AG09319 (cell line): ENCODE results near the gene POP7.

Experiments
- DNase-seq: peaks from one replicate; pipeline ENCODE4 v3.0.0-alpha.2; 2010; ENCODE audit warnings: low read depth; ENCODE audit errors: extremely low read depth
- TF ChIP-seq, protein P1 (sequence below): IDR thresholded peaks from 2 replicates; pipeline ENCODE4 v1.5.1; 2011; ENCODE audit warnings: low read depth, mild to moderate bottlenecking, inconsistent platforms, low read length, moderate library complexity

Gene POP7

DNA sequence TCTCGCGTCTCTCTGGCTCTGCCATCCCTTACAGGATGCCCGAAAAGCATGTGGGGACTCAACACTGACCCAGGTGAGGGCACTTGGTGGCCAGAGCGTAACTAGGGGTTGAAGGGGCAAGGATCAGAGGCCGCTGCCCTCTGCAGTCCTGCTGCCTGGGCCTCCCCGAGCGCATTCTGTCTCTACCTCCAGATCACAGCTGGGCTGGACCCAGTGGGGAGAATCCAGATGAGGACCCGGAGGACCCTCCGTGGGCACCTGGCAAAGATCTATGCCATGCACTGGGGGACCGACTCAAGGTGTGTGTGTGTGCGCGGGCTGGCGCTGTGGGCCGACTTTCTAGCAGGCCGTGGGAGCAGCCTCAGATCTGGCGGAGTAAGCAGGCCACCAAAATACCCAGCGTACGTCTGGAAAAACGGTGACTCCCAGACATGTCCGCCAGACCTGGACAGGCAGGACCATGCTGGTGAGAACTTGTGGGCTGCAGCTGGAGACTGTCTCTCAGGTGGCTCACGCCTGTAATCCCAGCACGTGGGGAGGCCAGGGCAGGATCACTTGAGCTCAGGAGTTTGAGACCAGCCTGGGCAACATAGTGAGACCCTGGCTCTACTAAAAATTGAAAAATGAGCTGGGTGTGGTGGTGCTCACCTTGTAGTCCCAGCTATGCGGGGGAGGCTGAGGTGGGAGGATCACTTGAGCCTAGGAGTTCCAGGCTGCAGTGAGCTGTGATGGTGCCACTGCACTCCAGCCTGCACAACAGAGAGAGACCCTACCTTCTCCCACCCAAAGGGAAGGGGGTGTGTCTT lies 29.2 kb upstream of the POP7 start:
- TF ChIP-seq, protein P1, sequence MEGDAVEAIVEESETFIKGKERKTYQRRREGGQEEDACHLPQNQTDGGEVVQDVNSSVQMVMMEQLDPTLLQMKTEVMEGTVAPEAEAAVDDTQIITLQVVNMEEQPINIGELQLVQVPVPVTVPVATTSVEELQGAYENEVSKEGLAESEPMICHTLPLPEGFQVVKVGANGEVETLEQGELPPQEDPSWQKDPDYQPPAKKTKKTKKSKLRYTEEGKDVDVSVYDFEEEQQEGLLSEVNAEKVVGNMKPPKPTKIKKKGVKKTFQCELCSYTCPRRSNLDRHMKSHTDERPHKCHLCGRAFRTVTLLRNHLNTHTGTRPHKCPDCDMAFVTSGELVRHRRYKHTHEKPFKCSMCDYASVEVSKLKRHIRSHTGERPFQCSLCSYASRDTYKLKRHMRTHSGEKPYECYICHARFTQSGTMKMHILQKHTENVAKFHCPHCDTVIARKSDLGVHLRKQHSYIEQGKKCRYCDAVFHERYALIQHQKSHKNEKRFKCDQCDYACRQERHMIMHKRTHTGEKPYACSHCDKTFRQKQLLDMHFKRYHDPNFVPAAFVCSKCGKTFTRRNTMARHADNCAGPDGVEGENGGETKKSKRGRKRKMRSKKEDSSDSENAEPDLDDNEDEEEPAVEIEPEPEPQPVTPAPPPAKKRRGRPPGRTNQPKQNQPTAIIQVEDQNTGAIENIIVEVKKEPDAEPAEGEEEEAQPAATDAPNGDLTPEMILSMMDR = no peak
- no peak for DNase-seq

DNA sequence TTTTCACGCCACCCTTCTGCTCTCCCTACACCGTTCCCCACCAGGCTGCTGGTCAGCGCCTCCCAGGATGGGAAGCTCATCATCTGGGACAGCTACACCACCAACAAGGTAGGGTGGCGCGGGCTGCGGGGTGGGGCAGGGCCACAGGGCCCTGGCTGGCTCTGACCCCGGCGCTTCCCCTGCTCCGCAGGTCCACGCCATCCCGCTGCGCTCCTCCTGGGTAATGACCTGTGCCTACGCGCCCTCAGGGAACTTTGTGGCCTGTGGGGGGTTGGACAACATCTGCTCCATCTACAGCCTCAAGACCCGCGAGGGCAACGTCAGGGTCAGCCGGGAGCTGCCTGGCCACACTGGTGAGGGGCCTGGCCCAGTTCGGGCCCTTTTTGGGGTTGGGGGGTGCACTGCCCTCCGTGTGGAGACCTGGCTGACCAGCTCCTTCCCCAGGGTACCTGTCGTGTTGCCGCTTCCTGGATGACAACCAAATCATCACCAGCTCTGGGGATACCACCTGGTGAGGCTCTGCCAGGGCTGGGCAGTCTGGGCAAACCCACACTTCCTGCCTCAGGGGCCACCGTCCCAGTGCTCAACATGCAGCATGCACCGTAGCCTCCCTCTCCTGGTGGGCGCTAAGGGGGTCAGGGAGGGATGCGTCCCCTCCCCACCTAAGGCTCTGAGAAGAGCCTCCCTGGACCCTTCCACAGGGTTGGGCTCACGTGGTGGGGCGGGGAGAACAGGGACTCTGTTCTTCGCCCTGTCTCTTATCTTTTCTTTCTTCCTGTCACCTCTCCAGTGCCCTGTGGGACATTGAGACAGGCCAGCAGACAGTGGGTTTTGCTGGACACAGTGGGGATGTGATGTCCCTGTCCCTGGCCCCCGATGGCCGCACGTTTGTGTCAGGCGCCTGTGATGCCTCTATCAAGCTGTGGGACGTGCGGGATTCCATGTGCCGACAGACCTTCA lies 28.3 kb upstream of the POP7 start:
- DNase-seq = no peak
- TF ChIP-seq, protein P1 = no peak

DNA sequence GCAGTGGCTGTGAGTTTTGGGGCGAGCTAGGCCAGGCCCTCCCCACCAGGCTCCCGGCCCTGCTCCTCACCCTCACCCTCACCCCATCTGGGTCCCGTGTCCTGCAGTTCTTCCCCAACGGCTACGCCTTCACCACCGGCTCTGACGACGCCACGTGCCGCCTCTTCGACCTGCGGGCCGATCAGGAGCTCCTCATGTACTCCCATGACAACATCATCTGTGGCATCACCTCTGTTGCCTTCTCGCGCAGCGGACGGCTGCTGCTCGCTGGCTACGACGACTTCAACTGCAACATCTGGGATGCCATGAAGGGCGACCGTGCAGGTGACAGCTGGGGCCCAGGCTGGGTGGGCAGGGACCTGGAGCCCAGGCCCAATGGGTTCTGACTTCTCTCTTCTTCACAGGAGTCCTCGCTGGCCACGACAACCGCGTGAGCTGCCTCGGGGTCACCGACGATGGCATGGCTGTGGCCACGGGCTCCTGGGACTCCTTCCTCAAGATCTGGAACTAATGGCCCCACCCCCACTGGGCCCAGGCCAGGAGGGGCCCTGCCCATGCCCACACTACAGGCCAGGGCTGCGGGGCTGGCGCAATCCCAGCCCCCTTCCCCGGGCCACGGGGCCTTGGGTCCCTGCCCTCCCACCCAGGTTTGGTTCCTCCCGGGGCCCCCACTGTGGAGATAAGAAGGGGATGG lies 27.5 kb upstream of the POP7 start:
- TF ChIP-seq, protein P1 = no peak
- no peak for DNase-seq

DNA sequence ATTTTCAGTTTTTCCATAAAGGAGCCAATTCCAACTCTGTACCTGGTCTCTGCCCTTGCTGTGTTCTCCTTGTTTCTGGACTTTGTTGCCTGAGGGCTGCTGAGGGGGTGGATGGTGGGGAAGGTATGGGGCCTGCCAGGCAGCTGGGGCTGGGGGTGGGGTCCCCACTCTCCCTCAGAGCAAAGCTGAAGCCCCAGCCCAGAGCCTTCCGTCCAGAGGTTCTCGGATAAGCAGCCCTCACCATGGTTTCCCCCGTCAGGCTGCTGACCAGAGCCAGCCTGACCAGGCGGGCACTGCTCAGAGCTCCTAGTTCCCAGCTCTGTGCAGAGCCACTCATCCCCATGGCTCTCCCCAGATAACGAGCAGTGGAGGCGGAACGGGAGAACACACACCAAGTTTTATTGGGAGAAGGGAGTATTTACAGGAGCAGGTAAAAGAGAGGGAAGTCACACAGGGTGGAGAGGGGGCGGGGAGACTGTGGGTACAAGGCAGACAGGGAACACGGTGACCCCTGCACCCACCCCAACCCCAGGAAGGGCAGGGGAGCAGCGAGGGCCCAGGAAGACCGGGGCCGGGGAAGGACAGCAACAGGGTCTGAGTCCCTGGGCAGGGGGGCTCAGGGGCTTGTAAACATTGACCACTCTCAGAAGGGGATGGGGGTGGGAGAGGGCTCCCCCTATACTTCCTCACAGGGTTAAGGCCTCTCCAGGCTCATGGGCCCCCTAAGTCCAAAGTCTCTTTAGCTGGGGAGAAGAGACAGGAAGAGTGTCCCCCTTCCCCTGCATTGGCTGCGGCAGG lies 26.6 kb upstream of the POP7 start:
- TF ChIP-seq, protein P1 = no peak

DNA sequence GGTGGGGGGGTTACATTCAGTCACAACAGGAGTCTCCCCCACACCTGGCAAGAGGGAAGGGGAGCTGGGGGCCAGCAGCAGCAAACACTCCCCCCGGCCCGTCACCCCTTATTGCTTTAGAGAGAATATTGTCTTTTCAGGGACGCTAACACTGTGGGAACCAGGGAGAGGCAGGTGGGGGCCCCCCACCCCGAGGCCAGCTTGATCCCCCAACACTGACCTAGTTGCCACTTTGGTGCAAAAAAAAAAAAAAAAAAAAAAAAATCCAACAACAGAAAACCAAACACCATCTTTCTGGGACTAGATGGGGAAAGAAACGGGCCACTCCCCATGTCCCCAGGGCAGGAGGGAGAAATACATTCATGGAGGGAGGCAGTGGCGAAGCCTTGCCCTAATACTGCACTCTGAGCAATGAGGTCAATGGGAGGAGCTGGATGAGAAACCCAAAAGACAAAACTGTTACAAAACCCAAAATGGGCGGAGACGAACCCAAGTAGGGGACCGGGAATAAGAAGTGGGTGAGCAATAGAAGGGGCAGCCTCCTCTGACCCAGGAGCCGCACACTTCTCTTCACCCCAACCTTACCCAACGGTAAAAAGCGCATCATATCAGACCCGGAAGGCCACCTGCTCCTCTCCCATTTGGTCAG lies 25.9 kb upstream of the POP7 start:
- TF ChIP-seq, protein P1 = no peak
- no peak for DNase-seq

More for the DNA sequence above, 26.6 kb upstream of the POP7 start:
- no peak for DNase-seq

DNA sequence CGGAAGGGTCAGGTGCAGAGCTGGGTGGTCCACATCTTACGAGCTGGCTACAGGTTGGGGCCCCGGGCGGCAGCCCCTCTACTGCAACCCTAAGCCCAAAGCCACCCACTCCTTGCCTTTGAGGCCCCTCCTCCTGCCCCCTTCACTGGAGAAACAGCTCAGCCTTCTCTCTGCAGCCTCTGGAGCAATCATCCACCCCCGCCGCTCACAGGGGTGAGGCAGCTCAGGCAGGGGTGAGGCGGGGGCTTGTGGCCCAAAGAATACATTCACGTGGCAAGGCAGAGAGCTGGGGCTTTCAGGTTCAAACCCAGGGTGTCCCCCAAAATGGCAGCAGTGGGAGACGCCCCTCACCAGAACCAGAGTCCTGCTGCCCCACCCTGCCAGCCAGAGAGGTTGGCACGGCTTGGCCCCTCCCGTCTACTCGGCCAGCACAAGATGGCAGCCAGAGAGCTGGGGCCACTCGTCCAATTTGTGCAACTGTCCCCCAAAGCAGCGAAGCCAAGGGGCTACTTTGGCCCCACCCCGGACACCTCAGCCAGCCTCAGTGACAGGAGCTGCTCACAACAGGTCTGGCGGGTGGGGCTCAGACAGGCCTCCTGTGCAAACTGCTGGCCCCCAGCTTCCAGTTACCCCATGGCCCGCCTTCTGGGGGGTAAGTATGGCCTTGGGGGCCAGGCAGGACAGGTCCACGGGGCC lies 25.2 kb upstream of the POP7 start:
- TF ChIP-seq, protein P1 = no peak
- no peak for DNase-seq
